Right lung (tissue), 5 donors: Measurements from ENCODE around the gene SOBP. TPM values are rescaled to one million over a fixed set of nuclear protein-coding genes. Genes with fewer than 3 reads are reported as not detected.
"Not testable (repeated sequence)": the region's sequence is repeated elsewhere in the genome, so short reads cannot be mapped to it uniquely, and the experiment has no call there.

Experiments used
- DNase-seq, 2 donors: peaks; one replicate each; pipeline ENCODE4 v3.0.0-alpha.2; 2013
- polyA plus RNA-seq, 5 donors: library from polyadenylated mRNA; unstranded; fragments of 120-200 nt; gene quantifications; one replicate each; pipeline versions ENCODE4 v1.2.1 to v1.2.3, GENCODE V29; 2013; ENCODE audit warnings: inconsistent platforms in 1 of 5, low replicate concordance in 1 of 5; ENCODE audit not compliant: insufficient read length in 5 of 5, insufficient read depth in 1 of 5

The SOBP gene
- polyA plus RNA-seq, 5 donors: 6.7 to 9.2 (median 7.5) TPM

DNA sequence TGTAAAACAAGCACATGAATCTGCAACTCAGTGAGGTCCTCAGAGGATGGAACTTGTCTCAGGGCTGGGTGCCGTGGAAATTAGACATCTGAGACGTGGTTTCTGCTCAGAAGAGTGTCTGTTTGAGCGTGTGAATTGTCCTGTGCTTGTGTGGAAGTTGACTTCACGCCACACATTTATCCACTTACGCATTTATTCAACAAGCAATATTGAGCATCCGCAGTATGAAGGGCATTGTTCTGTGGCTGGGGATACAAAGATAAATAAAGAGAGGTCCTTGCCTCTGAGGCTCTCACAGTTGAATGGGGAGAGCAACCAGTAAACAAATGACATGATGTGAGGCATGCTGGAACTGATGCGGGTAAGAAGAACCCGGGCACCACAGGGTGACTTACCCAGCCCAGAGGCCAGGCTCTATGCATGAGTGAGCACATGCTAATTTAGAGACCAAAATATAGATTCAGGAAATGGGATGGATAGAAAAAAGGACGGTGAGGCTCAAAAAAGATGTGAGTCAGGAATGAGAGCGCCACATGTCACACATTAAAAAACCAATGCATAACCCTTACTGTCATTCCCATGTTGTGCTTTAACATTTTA, 60.4 kb downstream of the SOBP start:
- DNase-seq: no peak

DNA sequence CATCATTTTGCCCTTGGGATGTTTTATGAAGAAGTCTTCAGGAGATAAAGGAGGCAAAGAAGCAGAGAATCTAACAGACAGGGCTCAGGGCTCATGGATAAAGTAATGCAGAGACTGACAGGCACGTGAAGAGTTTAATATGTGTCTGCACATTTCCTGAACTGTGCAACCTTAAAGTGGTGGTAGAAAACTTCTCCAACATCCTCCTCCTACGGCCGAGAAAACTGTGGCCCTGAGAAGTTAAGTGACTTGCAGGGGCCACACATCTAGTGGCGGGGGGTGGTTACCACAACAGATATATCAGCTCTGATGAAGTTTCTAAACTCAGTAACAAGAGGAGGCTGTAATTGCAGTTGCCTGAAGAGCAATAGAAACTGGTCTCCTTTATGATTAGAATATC, 61.0 kb downstream of the SOBP start:
- no peak for DNase-seq

GRCh38 chr6:107553121-107553520, 63.2 kb downstream of the SOBP start:
- not testable (repeated sequence) for DNase-seq

DNA sequence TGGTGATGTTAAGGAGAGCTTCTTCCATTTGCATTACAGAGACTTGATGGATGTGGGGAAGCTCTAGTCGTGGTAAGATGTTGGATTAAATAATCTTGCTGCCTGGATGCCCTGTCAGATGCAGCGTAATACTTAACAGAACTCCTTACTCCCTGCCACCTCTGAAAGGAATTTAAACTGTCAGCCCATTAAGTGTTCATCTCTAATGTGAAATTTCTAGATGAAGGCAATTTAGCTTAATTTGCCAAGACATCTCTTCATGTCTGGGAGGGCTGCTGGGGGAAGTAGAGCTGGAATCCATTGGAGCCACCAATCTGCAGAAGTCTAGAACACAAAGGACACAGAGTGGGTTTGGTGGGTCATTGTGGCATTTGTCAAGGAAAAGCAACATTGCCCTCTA, 64.4 kb downstream of the SOBP start:
- no peak for DNase-seq

- DNase-seq: no peak
Observed at GRCh38 chr6:107554918-107555317, 65.0 kb downstream of the SOBP start.

- no peak for DNase-seq
Observed at GRCh38 chr6:107555449-107555848, 65.5 kb downstream of the SOBP start.

- DNase-seq: no peak
Observed at GRCh38 chr6:107556082-107556481, 66.2 kb downstream of the SOBP start.

GRCh38 chr6:107557698-107558097, 67.8 kb downstream of the SOBP start:
- DNase-seq: no peak

DNA sequence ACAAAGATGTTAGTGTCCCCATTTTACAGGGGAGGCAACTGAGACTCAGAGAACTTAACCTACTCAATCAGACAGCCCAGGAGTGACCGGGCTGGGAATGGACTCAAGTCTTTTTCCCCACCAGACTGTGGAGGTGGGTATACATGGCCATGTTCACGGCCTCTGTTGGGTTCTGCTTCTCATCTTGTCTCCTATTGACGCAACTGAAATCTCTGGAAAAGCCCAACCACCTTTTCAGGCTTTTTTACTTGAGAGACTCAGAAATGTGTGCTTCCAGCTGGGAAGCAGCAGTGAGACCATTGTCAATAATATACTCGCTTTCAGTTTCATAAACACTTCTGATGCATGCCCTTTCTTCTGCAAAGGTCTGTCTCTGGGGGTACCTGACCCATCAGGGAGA, 70.7 kb downstream of the SOBP start:
- DNase-seq: no peak

DNA sequence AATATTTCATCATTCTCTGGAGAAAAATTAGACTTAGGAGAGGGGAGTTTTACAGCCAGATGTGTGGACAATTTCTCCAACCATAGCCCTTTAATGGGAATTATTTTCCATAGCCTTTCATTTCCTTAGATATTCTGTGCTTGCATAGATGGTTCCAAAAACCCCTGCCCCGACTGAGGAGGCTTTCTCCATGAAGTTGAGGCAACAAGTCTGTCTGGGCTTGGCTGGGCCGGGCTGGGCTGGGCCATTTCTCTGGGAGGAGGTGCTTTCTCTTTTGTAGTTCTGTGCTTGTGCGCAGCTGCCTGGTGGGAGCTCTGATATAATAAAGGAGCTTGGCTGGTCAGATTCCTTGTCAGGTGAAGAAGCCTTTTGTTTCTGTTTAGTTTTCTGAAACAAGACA, 71.4 kb downstream of the SOBP start:
- no peak for DNase-seq

- no peak for DNase-seq
Observed at GRCh38 chr6:107563694-107564588, 74.0 kb downstream of the SOBP start.

DNA sequence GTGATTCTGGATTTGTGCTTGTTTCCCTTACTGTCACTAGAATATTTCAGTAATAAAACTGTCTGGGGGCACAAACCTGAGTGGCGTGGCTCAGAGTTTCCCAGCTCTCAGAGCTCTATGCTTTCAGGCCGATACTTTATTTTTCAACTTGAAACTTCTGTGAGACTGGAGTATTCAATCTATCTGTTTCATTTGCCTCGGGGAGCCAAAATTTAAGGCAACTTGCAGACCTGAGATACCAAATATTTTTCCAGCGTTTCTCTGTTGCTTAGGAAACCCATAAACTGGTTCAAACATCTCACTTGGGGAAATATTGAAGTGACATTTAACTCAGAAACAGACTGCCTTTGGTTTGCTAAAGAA, 74.7 kb downstream of the SOBP start:
- DNase-seq: no peak

DNA sequence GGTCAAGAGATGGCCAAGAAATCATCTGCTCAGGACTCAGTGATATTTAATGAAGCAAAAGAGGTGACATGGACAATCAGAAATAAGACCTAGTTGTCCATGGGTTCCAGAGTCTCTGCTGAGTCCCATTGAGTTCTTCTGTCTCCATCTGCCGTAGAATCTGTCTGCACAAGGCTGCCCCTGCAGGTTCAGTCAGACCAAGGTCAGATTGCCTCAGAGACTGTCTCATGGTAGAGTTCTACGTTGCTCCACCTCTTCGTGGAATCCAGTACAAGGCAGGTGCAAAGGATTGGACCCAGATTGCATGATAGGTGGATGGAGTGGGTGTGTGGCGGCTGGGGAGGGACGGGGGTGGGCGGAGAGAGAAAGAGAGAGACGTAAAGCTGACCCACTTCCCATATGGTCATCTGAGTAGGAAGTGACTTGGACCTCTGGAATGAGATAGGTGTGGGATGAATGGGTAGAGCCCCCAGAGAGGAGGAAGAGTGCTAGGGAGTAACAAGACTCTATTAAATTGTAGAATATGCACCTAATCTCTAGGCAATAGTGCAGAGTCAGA, 75.3 kb downstream of the SOBP start:
- DNase-seq: no peak

DNA sequence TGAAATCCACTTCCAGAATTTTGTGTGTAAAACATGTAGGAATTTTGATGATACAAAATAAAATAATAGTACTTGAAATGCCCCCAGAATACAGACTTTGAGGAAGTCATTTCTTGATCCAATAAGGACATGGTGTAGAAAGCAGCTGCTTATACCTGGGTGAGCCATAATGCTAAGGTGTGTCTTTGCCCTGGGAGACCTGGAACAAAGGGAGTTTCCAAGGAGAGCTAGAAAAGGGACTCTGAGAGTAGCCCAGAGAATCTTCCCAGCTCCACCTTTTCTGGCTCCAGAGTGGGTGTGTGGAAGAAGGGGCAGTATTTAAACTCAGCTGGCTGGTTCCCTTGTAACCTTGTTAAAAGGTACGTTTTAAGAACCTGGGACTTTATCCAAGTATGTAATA, 77.7 kb downstream of the SOBP start:
- DNase-seq: no peak

GRCh38 chr6:107569473-107569872, 79.6 kb downstream of the SOBP start:
- DNase-seq: no peak

GRCh38 chr6:107571354-107571753, 81.4 kb downstream of the SOBP start:
- DNase-seq: no peak

DNA sequence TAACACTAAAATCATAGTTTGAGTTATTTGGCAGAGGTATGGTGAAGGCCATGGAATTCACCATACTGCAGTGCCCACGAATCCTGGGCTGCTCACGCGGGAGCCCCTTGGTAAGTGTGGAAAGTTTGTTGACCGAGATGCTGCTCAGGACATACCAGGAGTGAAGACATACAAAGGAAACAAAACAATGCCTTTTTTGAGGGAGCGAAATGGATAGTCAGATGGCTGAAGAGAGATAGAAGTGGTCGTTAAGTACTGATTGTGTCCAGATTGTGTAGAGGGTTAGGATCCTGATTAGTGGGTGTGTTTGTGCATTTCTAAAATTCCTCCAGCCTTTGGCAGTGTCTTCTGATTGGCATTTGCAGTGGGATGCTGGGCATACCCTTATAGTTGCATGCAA, 83.0 kb downstream of the SOBP start:
- DNase-seq: no peak

DNA sequence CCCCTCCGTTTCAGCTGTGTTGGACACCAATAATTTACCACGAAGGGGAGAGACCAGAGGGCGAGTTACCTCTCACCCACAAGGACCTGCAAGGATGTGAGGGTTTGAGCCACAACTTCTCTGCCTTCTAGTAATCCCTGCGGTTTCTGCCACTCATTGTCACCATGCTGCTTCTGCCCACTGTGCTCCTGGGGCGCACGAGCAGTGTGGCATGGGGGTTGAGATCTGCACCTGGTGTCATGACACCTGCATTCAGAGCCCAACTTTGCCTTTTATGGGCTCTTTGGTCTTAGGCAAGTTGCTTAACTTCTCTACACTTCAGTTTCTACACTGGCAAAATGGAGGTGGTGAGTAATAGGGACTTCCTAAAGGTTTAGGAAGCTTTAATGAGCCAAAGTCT, 84.9 kb downstream of the SOBP start:
- no peak for DNase-seq

DNA sequence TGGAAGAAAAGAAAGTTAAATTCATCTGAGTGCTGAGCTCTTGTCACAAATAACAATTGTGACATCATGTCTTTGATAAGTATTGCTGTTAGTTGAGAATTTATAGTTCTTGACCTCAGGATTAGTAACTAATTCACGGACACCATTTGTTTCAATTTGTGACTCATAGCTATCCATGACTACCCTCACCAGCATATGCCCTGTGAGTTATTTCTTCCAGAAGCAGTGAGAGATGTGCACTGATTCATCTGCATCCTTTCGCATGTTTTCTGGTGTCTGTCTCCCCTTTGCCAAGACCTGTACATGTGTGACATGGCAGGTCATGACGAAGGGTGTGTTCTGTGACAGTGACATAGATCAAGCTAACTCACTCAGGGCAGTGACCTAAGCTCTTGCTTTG, 86.9 kb downstream of the SOBP start:
- DNase-seq: no peak

DNA sequence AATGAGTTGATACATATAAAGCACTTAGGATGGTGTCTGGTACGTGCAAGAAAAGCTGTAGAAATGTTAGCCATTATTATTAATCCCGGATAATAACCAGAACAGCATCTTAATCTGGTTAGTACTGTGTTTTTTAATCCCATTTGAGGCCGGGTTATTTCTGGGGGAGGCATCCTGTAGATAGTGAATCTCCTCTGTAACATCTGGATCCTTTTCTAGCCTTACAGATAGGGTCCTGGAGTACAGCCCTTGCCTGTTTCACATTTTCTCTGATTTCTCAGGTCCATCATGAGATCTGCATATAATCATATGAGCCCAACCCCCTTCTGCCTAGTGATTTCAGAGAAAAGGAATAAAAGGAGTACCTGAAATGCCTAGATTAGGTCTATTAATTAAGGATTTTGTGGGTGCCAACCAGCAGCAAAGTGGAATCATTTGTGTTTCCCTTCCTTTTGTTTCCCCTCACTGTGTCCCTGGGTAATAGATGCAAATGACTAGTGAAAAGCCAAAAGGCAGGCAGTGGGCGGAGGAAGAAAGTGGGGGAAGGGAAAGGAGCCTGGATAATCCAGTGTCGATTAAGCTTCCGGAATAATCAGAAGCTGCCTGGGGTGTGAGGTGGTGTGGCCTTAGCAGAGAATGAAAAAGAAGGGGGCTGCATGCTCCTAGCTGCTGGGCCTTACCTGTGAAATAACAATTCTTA, 88.9 kb downstream of the SOBP start:
- no peak for DNase-seq

DNA sequence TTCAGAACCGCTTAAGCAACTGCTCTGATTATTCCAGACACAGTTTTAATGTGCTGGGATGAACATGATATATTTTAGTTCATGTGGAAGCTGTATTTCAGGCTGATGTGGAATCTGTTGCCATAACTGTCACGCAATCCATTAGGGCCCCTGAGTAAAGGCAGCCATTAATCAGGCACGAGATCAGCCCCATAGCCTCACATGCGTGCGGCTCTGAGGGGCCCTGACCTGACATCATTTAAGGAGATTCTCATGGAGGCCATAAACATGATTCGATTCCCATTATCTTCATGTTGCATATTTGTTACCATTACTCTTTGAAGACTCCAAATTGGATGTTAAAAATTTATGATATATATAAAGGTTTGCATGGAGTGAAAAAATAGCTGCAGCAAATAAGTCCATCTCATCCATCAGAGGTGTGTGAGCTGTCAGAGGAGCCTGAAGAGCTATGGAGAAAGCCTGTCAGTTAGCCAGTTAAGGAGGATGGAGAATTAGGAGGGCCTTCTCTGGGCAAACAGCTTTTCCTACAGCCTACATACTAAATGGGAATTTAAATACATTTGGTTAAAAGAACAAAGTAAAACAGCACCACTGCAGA, 89.6 kb downstream of the SOBP start:
- no peak for DNase-seq

- no peak for DNase-seq
Observed at GRCh38 chr6:107582086-107582485, 92.2 kb downstream of the SOBP start.
